Right renal pelvis (tissue), 4 donors: ENCODE results near the gene KDM4C. TPM values are rescaled to one million over a fixed set of nuclear protein-coding genes. Genes with fewer than 3 reads are reported as not detected.
"Not testable (repeated sequence)": the region's sequence is repeated elsewhere in the genome, so short reads cannot be mapped to it uniquely, and the experiment has no call there.

Source experiments
- DNase-seq, 4 donors: peaks; one replicate each; pipeline ENCODE4 v3.0.0-alpha.2; 2013; ENCODE audit warnings: low read depth in 4 of 4, low spot score in 3 of 4, missing footprints in 1 of 4
- polyA plus RNA-seq, 4 donors: library from polyadenylated mRNA; unstranded; fragments of 120-200 nt; gene quantifications; one replicate each; pipeline ENCODE4 v1.2.1, GENCODE V29; 2013; ENCODE audit not compliant: insufficient read length in 4 of 4

The KDM4C gene
- polyA plus RNA-seq, result 10 to 100 TPM; 14.9 to 18.4 (median 15.9) TPM

GRCh38 chr9:6757456-6758247 lies at the start of gene KDM4C:
KDM4C (plus strand) TSS chr9:6757973; CDS start chr9:6792989, 35,016 bp downstream.
- peak; percentile 89 to 91 (median 90) for DNase-seq

DNA sequence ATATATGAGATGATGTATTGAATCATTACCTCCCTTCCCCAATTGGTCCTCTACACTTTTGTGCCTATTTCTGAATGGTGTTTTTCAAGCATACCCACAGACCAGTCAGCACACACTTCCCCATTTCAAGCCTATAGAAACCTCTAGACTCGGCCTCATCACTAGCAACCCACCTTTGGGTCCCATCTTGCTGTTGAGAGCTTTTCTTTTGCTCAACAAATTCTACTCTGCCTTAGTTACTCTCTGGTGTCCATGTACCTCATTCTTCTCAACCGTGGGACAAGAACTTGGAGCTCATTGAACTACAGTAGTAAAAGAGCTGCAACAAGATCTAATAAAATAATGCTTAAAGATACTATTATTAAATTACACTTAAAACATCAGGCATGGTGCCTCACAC lies 49.0 kb upstream of the KDM4C start:
- DNase-seq, result no peak

- no peak for DNase-seq
Observed at GRCh38 chr9:6711403-6711802, 46.4 kb upstream of the KDM4C start.

- no peak for DNase-seq
Observed at GRCh38 chr9:6712041-6712440, 45.7 kb upstream of the KDM4C start.

- DNase-seq, result no peak
Observed at GRCh38 chr9:6714176-6714575, 43.6 kb upstream of the KDM4C start.

DNA sequence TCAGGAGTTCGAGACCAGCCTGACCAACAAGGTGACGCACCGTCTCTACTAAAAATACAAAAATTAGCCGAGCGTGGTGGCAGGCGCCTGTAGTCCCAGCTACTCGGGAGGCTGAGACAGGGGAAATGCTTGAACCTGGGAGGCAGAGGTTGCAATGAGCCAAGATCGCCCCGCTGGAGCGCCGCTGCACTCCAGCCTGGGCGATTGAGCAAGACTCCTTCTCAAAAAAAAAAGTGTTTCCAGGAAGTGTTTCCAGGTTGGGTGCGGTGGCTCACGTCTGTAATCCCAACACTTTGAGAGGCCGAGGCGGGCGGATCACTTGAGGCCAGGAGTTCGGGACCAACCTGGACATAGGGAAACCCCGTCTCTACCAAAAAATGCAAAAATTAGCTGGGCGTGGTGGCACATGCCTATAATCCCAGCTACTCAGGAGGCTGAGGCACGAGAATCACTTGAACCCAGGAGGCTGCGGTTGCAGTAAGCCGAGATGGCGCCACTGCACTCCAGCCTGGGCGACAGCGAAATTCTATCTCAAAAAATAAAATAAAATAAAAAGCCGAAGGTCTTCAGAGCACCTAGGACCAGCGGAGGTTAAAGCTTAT lies 42.5 kb upstream of the KDM4C start:
- DNase-seq, result not testable (repeated sequence)

DNA sequence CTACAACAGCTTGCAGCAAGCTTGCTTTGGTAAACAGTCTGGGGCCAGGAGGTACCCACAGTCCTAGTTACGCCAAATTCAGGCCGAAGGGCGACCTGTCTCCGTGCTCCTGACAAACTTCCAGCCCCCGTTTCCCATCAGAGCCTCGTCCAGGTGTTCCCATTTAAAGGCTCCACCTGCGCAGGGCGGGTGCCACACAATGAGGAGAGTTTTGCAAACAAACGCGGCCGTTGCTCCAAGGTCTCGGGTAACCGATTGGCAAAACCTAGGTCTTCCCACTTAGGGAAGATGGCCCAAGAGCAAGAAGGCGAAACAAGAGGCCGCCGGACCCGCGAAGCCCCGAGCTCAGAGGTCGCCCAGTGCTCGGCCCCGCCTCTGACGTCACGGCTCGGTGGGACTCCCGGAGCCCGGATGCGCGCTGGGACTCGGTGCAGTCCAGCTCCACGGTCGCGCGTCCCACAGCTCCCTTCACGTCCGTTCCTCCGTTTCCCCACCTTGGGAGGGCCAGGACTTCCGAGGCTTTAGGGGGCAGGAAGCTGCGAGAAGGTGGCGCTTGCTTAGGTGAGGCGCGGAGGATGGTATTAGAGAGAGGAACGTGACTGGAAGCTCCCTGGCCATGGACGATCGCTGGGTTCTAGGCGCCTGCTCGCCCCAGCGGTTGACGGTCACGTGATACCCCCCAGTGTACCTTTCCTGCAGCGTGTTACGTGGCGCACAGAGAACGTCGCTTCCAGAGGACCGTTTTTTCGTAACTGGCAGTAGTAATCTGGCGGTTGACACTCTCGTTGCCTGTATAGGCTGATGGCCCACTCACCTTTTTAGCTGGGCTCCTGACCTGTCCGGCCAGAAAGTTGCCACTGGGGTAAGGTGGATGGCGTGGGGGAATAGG lies 41.8 kb upstream of the KDM4C start:
- DNase-seq, result peak in 2 of 4 donors; percentile 17 to 43

DNA sequence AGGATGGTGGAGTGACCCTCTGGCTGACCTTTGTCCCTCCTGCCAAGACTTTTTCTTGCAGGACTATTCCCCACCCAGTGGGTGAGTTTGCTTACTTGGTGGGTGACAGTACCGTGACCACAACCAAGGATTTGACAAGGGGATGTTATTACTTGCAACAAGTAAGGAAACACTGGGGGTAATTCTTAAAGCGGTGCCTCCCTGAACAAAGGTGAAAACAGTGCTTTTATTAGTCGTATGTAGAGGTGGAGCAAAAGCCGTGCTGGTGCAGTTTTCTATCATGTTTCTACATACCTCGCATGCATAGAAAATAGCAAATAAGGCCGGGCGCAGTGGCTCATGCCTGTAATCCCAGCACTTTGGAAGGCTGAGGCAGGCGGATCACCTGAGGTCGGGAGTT lies 41.0 kb upstream of the KDM4C start:
- no peak for DNase-seq

- no peak for DNase-seq
Observed at GRCh38 chr9:6723881-6724420, 33.8 kb upstream of the KDM4C start.

DNA sequence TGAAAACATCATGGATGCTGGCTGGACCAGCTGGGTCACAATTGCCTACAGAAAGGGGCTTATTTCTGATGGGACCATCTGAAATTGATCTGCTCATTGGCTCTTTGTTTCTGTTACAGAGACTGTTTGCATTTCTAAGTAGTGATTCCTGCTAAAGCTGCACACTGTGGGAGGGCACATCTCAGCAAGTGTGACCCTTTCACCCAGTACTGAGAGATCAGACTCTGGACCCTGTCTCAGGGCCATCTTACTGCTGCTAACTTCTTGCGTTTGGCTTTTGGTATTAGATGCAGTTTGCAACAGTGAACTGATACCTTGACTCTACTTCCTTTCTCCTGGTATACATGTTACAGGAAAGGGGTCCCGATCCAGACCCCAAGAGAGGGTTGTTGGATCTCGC lies 24.5 kb upstream of the KDM4C start:
- DNase-seq, result no peak

DNA sequence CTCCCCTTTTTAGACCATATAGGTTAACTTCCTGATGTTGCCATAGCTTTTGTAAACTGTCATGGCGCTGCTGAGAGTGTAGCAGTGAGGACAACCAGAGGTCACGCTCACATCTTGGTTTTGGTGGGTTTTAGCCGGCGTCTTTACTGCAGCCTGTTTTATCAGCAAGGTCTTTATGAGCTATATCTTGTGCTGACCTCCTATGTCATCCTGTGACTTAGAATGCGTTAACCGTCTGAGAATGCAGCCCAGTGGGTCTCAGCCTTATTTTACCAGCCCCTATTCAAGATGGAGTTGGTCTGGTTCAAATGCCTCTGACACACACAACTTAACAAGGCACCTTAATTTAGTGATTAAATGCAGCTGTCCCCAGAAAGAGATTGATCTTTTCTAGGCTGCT lies 23.9 kb upstream of the KDM4C start:
- no peak for DNase-seq

GRCh38 chr9:6735422-6735821 lies 22.4 kb upstream of the KDM4C start:
- DNase-seq, result no peak

DNA sequence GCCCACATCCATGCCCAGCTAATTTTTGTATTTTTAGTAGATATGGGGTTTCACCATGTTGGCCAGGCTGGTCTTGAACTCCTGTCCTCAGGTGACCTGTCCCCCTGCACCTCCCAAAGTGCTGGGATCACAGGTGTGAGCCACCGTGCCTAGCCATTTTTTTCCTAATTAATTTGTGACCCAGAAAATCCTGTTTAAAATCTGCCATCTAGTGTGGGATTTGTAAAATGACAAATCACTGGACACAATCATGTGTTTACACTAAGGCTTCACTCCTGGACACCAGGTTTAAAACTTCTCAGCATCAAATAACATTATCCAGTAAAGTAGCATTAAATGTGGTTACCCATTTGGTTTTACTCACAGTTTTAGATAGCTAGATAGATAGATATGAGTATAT lies 18.6 kb upstream of the KDM4C start:
- no peak for DNase-seq

GRCh38 chr9:6748861-6749260 lies 8.9 kb upstream of the KDM4C start:
- DNase-seq, result not testable (repeated sequence)

DNA sequence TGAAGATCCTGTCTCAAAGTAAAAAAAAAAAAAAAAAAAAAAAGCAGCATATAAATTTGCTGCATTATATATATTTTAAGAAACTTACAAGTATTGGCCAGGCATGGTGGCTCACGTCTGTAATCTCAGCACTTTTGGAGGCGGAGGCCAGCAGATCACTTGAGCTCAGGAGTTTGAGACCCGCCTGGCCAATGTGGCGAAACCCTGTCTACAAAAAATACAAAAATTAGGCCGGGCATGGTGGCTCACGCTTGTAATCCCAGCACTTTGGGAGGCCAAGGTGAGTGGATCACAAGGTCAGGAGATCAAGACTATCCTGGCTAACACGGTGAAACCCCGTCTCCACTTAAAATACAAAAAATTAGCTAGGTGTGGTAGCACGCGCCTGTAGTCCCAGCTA lies 2.9 kb upstream of the KDM4C start:
- not testable (repeated sequence) for DNase-seq

DNA sequence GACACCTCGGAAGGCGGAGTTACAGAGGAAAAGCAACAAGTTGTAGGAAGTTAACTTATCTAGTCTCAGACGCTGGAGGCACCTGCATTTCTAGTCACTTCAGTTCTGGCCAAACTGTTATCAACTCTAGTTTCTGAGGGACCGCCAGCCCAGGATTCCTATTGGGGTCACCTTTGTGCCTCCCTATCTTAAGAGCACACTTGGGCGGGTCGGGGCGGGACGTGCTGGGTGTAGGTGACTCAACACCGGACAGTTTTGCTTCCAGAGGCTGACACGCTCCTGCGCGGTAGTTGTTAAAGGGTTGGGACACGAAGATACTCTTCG lies 679 bp upstream of the KDM4C start:
- peak in 3 of 4 donors; percentile 36 to 41 (median 39) for DNase-seq

DNA sequence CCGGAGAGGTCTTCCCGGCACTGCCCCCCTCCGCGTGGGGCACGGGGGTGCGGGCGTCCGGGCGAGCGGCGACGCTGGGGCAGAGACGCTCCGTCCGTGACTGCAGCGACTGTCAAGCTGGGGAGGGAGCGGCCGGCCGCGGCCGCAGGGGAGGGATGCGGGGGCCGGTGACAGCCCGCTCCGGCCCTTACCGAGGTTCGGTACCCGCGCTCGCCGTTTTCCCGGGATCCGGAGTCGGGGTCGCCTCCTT lies 400 bp downstream of the KDM4C start:
- peak in 2 of 4 donors; percentile 2 to 18 for DNase-seq

- peak; percentile 20 to 55 (median 24) for DNase-seq
Observed at GRCh38 chr9:6758498-6759184, 868 bp downstream of the KDM4C start.

- peak in 2 of 4 donors; percentile 8 to 12 for DNase-seq
Observed at GRCh38 chr9:6759185-6759977, 1.6 kb downstream of the KDM4C start.

GRCh38 chr9:6761306-6761705 lies 3.5 kb downstream of the KDM4C start:
- no peak for DNase-seq
